SK-N-SH (cell line): ENCODE data around the gene B4GALT1.

Experiments used
- CTCF ChIP-seq: fragments of 200-600 bp; sonication (generic); IDR thresholded peaks from 2 replicates; pipeline ENCODE4 v1.6.1; 2017; ENCODE audit warnings: antibody characterized with exemption, mild to moderate bottlenecking, moderate library complexity
- ELF1 ChIP-seq: IDR thresholded peaks from 2 replicates; pipeline ENCODE4 v1.4.0; 2012
- FOXJ3 ChIP-seq: sonication (generic); formaldehyde crosslinking; IDR thresholded peaks from 2 replicates; pipeline ENCODE4 v1.5.1; 2020; ENCODE audit warnings: mild to moderate bottlenecking, missing genetic modification reagents
- FOXM1 ChIP-seq: IDR thresholded peaks from 2 replicates; pipeline ENCODE4 v1.4.0; 2012; ENCODE audit warnings: low read depth, mild to moderate bottlenecking
- GATA2 ChIP-seq: sonication (generic); formaldehyde crosslinking; IDR thresholded peaks from 2 replicates; pipeline ENCODE4 v1.5.0; 2020; ENCODE audit warnings: mild to moderate bottlenecking, missing genetic modification reagents
- JUND ChIP-seq: IDR thresholded peaks from 2 replicates; pipeline ENCODE4 v1.4.0; 2012
- MAX ChIP-seq: IDR thresholded peaks from 2 replicates; pipeline ENCODE4 v1.4.0; 2012; ENCODE audit warnings: low read depth
- NFIC ChIP-seq: IDR thresholded peaks from 2 replicates; pipeline ENCODE4 v1.4.0; 2012; ENCODE audit warnings: borderline replicate concordance
- NRF1 ChIP-seq: IDR thresholded peaks from 2 replicates; pipeline ENCODE4 v1.6.1; 2012; ENCODE audit warnings: low read depth, mild to moderate bottlenecking, low read length
- POLR2AphosphoS5 ChIP-seq: IDR thresholded peaks from 2 replicates; pipeline ENCODE4 v1.6.1; 2012; ENCODE audit warnings: low read depth, low read length
- RAD21 ChIP-seq: IDR thresholded peaks from 2 replicates; pipeline ENCODE4 v1.6.1; 2012; ENCODE audit warnings: mild to moderate bottlenecking, low read length
- REST ChIP-seq: IDR thresholded peaks from 2 replicates; pipeline ENCODE4 v1.6.1; 2012; ENCODE audit warnings: mild to moderate bottlenecking, low read depth, low read length, moderate library complexity
- SMC3 ChIP-seq: IDR thresholded peaks from 2 replicates; pipeline ENCODE4 v1.6.1; 2012; ENCODE audit warnings: low read depth, low read length, improper control_type of control experiment

GRCh38 chr9:33135031-33135461, 32.1 kb downstream of the B4GALT1 start:
- no peak for TF ChIP-seq NRF1
- no peak for TF ChIP-seq CTCF
- no peak for TF ChIP-seq POLR2AphosphoS5
- TF ChIP-seq REST: no peak
- TF ChIP-seq RAD21: no peak
- TF ChIP-seq FOXM1: no peak
- TF ChIP-seq GATA2 (CRISPR knock-in tag): no peak
- no peak for TF ChIP-seq FOXJ3 (CRISPR knock-in tag)
- TF ChIP-seq NFIC: no peak
- no peak for TF ChIP-seq JUND
- no peak for TF ChIP-seq SMC3
- TF ChIP-seq MAX: no peak
- TF ChIP-seq ELF1: no peak
